Upper lobe of left lung (tissue), 4 donors: ENCODE measurements around the gene DICER1.

Source experiments
- EP300 ChIP-seq, 4 donors: sonication (generic); formaldehyde crosslinking; IDR thresholded peaks; one replicate each; pipeline ENCODE4 v1.5.1; 2017; ENCODE audit warnings: antibody characterized with exemption in 4 of 4, control low read depth in 2 of 4
- POLR2A ChIP-seq, 4 donors: fragments of 450-650 bp; IDR thresholded peaks; one replicate each; pipeline ENCODE4 v1.5.1; 2016 to 2017; ENCODE audit warnings: antibody characterized with exemption in 4 of 4, mild to moderate bottlenecking in 2 of 4
- POLR2AphosphoS5 ChIP-seq, 2 donors: sonication (generic); formaldehyde crosslinking; IDR thresholded peaks; one replicate each; pipeline ENCODE4 v1.5.1; 2017; ENCODE audit warnings: antibody characterized with exemption in 2 of 2
- TF ChIP-seq, protein P1 (sequence below), 6 experiments: fragments of 450-650 bp in 4 of 6; fragments of 200-600 bp in 2 of 6; sonication (generic) in 2 of 6; IDR thresholded peaks; one replicate each; pipeline ENCODE4 v1.5.1; 2016 to 2019; ENCODE audit warnings: antibody characterized with exemption in 6 of 6

DNA sequence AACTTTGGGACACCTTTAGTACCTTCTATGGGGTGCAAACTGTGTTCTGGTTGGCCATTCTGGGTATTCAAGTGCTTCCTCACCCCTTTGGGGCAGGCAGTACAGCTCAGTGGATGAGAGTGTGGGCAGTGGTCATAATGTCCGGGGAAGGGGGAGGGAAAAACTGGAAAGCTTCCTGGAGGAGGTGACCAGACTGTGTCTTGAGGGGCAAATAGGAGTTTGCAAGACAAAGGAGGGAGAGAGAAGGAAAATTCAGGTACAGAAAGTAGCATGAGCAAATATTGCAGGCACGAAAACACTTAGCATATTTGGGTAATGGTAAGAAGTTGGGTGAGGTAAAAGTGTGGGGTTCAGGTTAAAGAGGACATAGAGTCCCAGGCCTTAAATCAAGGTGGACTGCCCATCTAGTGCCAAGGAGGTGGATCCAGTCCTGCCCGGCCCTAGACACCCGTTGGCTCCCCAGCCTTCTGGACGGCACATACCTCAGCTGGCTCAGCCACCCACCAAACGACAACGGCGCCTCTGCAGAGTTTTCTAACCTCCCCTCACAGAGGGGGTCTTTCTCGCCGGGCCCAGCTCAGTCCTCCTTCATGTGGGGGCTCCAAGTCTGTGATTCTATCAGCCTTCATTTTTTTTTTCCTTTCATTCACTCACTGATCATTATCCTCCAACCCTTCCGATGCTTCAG is 86.4 kb downstream of the DICER1 start:
- TF ChIP-seq POLR2A (IDR thresholded peaks at IDR 0.05) (no peak), EP300 (IDR thresholded peaks at IDR 0.05) (no peak), POLR2AphosphoS5 (IDR thresholded peaks at IDR 0.05) (no peak)
- TF ChIP-seq, protein P1, sequence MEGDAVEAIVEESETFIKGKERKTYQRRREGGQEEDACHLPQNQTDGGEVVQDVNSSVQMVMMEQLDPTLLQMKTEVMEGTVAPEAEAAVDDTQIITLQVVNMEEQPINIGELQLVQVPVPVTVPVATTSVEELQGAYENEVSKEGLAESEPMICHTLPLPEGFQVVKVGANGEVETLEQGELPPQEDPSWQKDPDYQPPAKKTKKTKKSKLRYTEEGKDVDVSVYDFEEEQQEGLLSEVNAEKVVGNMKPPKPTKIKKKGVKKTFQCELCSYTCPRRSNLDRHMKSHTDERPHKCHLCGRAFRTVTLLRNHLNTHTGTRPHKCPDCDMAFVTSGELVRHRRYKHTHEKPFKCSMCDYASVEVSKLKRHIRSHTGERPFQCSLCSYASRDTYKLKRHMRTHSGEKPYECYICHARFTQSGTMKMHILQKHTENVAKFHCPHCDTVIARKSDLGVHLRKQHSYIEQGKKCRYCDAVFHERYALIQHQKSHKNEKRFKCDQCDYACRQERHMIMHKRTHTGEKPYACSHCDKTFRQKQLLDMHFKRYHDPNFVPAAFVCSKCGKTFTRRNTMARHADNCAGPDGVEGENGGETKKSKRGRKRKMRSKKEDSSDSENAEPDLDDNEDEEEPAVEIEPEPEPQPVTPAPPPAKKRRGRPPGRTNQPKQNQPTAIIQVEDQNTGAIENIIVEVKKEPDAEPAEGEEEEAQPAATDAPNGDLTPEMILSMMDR (IDR thresholded peaks at IDR 0.05) = no peak
